HCT116 (cell line): ENCODE measurements around the gene TSPAN5. TPM values are rescaled to one million over a fixed set of nuclear protein-coding genes. Genes with fewer than 3 reads are reported as not detected.

Source experiments
- ATAC-seq: fragments of 200-7000 bp; cut with Tn5 transposase; 2 replicates; pipeline ENCODE4 v1.9.1; 2020; ENCODE audit warnings: mild to moderate bottlenecking, moderate library complexity
- BruUV-seq: library from RNA; stranded (reverse); fragments of 400-500 nt; replicated peaks from 2 replicates; lab custom pipeline; 2021; lab: Mats Ljungman, UMichigan
- CTCF ChIA-PET: fragments of 300-600 bp; sonication (Branson Sonifier 250); formaldehyde crosslinking; loops from one replicate; lab custom pipeline; 2021; ENCODE audit warnings: antibody characterized with exemption; lab: Charles Lee
- POLR2A ChIA-PET: fragments of 300-600, 350-600 bp; sonication (Branson Sonifier 250); formaldehyde crosslinking; loops from one replicate; lab custom pipeline; 2021; ENCODE audit warnings: antibody characterized with exemption; lab: Charles Lee
- RAD21 ChIA-PET, 2 experiments: fragments of 300-600 bp; sonication (Branson Sonifier 250); formaldehyde crosslinking; loops; one replicate each; lab custom pipeline; 2023; ENCODE audit warnings: low total read pairs in 2 of 2; ENCODE audit not compliant: uncharacterized antibody in 2 of 2, unreplicated experiment in 2 of 2, low non-redundant PET in 1 of 2; lab: Charles Lee
- DNase-seq: peaks from one replicate; pipeline ENCODE4 v3.0.0-alpha.2; 2010; ENCODE audit warnings: low read depth, low spot score
- H2AFZ ChIP-seq: fragments of 200-600 bp; shearing (Covaris generic), sonication (generic); 2 replicates; pipeline ENCODE4 v1.6.1; 2017; ENCODE audit warnings: low read depth, mixed run types, mixed read lengths, antibody characterized with exemption, low read length; ENCODE audit not compliant: poor library complexity, severe bottlenecking
- H3K27ac ChIP-seq: 2 replicates; pipeline ENCODE4 v1.5.1; 2012; ENCODE audit warnings: low read depth, low read length
- H3K27me3 ChIP-seq: fragments of 200-600 bp; sonication (generic); 2 replicates; pipeline ENCODE4 v1.6.1; 2016; ENCODE audit warnings: mixed run types, low read length, mixed read lengths; ENCODE audit not compliant: insufficient read depth
- H3K36me3 ChIP-seq, 2 experiments: fragments of 200-500 bp in 1 of 2; fragments of 200-600 bp in 1 of 2; sonication (Bioruptor generic) in 1 of 2; sonication (generic) in 1 of 2; 2 replicates each; pipeline versions ENCODE4 v1.5.1 to v1.6.1; 2014 to 2016; ENCODE audit warnings: low read length in 2 of 2, inconsistent platforms in 1 of 2, mixed read lengths in 1 of 2, mixed run types in 1 of 2; ENCODE audit not compliant: insufficient read depth in 2 of 2, control insufficient read depth in 1 of 2
- H3K4me1 ChIP-seq, 2 experiments: fragments of 200-600 bp in 1 of 2; sonication (generic) in 1 of 2; 2 replicates each; pipeline versions ENCODE4 v1.5.1 to v1.6.1; 2012 to 2017; ENCODE audit warnings: low read length in 2 of 2, inconsistent platforms in 1 of 2, mild to moderate bottlenecking in 1 of 2, mixed read lengths in 1 of 2, mixed run types in 1 of 2, moderate library complexity in 1 of 2; ENCODE audit not compliant: insufficient read depth in 2 of 2, control insufficient read depth in 1 of 2
- H3K4me2 ChIP-seq: fragments of 200-600 bp; sonication (generic); 2 replicates; pipeline ENCODE4 v1.6.1; 2017; ENCODE audit warnings: mixed run types, low read length, mixed read lengths
- H3K4me3 ChIP-seq, 2 experiments: fragments of 200-600 bp in 1 of 2; sonication (generic) in 1 of 2; replicated peaks in 1 of 2; 2 replicates each; pipeline ENCODE4 v1.5.1; 2011 to 2016; ENCODE audit warnings: low read length in 2 of 2, control low read depth in 1 of 2, low read depth in 1 of 2, mild to moderate bottlenecking in 1 of 2, mixed read lengths in 1 of 2, mixed run types in 1 of 2
- H3K79me2 ChIP-seq: fragments of 200-600 bp; sonication (generic); 2 replicates; pipeline ENCODE4 v1.6.1; 2017; ENCODE audit warnings: mild to moderate bottlenecking, mixed run types, low read length, moderate library complexity, mixed read lengths; ENCODE audit not compliant: insufficient read depth
- H3K9ac ChIP-seq: fragments of 200-600 bp; sonication (generic); 2 replicates; pipeline ENCODE4 v1.6.1; 2016; ENCODE audit warnings: low read length, mixed read lengths
- H3K9me2 ChIP-seq: fragments of 200-600 bp; sonication (generic), shearing (Covaris generic); 2 replicates; pipeline ENCODE4 v1.6.1; 2017; ENCODE audit warnings: mixed run types, mild to moderate bottlenecking, moderate library complexity; ENCODE audit not compliant: insufficient read depth
- H3K9me3 ChIP-seq, 2 experiments: fragments of 200-500 bp in 1 of 2; fragments of 200-600 bp in 1 of 2; sonication (Bioruptor generic) in 1 of 2; sonication (generic) in 1 of 2; 2 replicates each; pipeline ENCODE4 v1.6.1; 2014 to 2017; ENCODE audit warnings: low read length in 2 of 2, mixed read lengths in 2 of 2, inconsistent platforms in 1 of 2, low read depth in 1 of 2, mild to moderate bottlenecking in 1 of 2, mixed run types in 1 of 2, moderate library complexity in 1 of 2; ENCODE audit not compliant: control insufficient read depth in 1 of 2, insufficient read depth in 1 of 2
- H4K20me1 ChIP-seq: fragments of 200-600 bp; sonication (generic), shearing (Covaris generic); 2 replicates; pipeline ENCODE4 v1.6.1; 2017; ENCODE audit warnings: mixed run types, mild to moderate bottlenecking, moderate library complexity; ENCODE audit not compliant: insufficient read depth
- ATF3 ChIP-seq: IDR thresholded peaks from 2 replicates; pipeline ENCODE4 v1.6.1; 2012
- CBX3 ChIP-seq: IDR thresholded peaks from 2 replicates; pipeline ENCODE4 v1.6.1; 2012; ENCODE audit warnings: low read depth
- CEBPB ChIP-seq: IDR thresholded peaks from 2 replicates; pipeline ENCODE4 v1.6.1; 2012; ENCODE audit warnings: low read depth
- CTCF ChIP-seq, 3 experiments: fragments of 200-600 bp in 1 of 3; sonication (generic) in 1 of 3; IDR thresholded peaks in 2 of 3; conservative IDR thresholded peaks in 1 of 3; 2 replicates each; pipeline ENCODE4 v1.5.1; 2012 to 2017; ENCODE audit warnings: low read depth in 2 of 3, low read length in 2 of 3, antibody characterized with exemption in 1 of 3, borderline replicate concordance in 1 of 3, control low read depth in 1 of 3, mild to moderate bottlenecking in 1 of 3, mixed read lengths in 1 of 3, mixed run types in 1 of 3, moderate library complexity in 1 of 3; ENCODE audit not compliant: insufficient read depth in 1 of 3
- ELF1 ChIP-seq: IDR thresholded peaks from 2 replicates; pipeline ENCODE4 v1.6.1; 2012; ENCODE audit warnings: low read depth, borderline replicate concordance
- EZH2 ChIP-seq: fragments of 200-600 bp; sonication (generic); IDR thresholded peaks from 2 replicates; pipeline ENCODE4 v1.6.1; 2017; ENCODE audit warnings: antibody characterized with exemption, mixed run types
- EZH2phosphoT487 ChIP-seq: fragments of 200-600 bp; IDR thresholded peaks from 2 replicates; pipeline ENCODE4 v1.6.1; 2018; ENCODE audit warnings: antibody characterized with exemption, borderline replicate concordance
- JUND ChIP-seq: IDR thresholded peaks from 2 replicates; pipeline ENCODE4 v1.6.1; 2012
- MAX ChIP-seq: IDR thresholded peaks from 2 replicates; pipeline ENCODE4 v1.6.1; 2012
- POLR2AphosphoS5 ChIP-seq: IDR thresholded peaks from 2 replicates; pipeline ENCODE4 v1.6.1; 2011; ENCODE audit warnings: mild to moderate bottlenecking, low read depth, low read length, moderate library complexity
- REST ChIP-seq: IDR thresholded peaks from 2 replicates; pipeline ENCODE4 v1.6.1; 2012; ENCODE audit warnings: low read depth
- SIN3A ChIP-seq: IDR thresholded peaks from 2 replicates; pipeline ENCODE4 v1.6.1; 2012; ENCODE audit warnings: low read depth
- SP1 ChIP-seq: IDR thresholded peaks from 2 replicates; pipeline ENCODE4 v1.6.1; 2012; ENCODE audit warnings: low read depth
- TCF7L2 ChIP-seq: IDR thresholded peaks from 2 replicates; pipeline ENCODE4 v1.7.0; 2011; ENCODE audit warnings: borderline replicate concordance, inconsistent platforms; ENCODE audit not compliant: insufficient read depth, insufficient read length; ENCODE audit errors: extremely low read depth
- YY1 ChIP-seq: IDR thresholded peaks from 2 replicates; pipeline ENCODE4 v1.6.1; 2011; ENCODE audit warnings: low read length, low read depth, moderate library complexity, mild to moderate bottlenecking; ENCODE audit not compliant: insufficient replicate concordance; ENCODE audit errors: extremely low read depth
- ZBTB33 ChIP-seq: IDR thresholded peaks from 2 replicates; pipeline ENCODE4 v1.6.1; 2011; ENCODE audit warnings: mild to moderate bottlenecking, low read length, moderate library complexity; ENCODE audit not compliant: insufficient replicate concordance; ENCODE audit errors: extremely low read depth
- ZNF274 ChIP-seq: fragments of 200-500 bp; sonication (Bioruptor generic); IDR thresholded peaks from 2 replicates; pipeline ENCODE4 v1.6.1; 2014; ENCODE audit warnings: mild to moderate bottlenecking, low read depth, low read length, inconsistent platforms
- intact Hi-C: fragments of 100-400 bp; cut with micrococcal nuclease; formaldehyde crosslinking; loops from 2 replicates; pipeline ENCODE4 v1.10.0; 2022
- total RNA-seq: library from RNA; stranded (reverse); gene quantifications from one replicate; pipeline ENCODE4 v1.2.1, GENCODE V29; 2021; ENCODE audit not compliant: unreplicated experiment

The TSPAN5 gene
- total RNA-seq, 1 experiment from 2014 or later = 56.8 TPM

GRCh38 chr4:98700656-98701055 lies 42.2 kb upstream of the TSPAN5 start:
- no peaks in the 10 kb centered on the region for H3K36me3 ChIP-seq
- no peaks in the 10 kb centered on the region for H3K79me2 ChIP-seq
- H3K4me3 ChIP-seq = no peak overlapping the region
- POLR2A ChIA-PET = interaction anchor here (1.0 kb wide), 1 partner anchor 13 kb away, joined by 3 read pairs; no protein-coding TSS in a partner anchor
- intact Hi-C loops = no loop called here
- no peak overlapping the region for H3K4me2 ChIP-seq
- DNase-seq = no peak
- no peak overlapping the region for H2AFZ ChIP-seq
- H3K27me3 ChIP-seq = no peaks in the 10 kb centered on the region
- RAD21 ChIA-PET = no interaction called here
- H4K20me1 ChIP-seq = no peaks in the 10 kb centered on the region
- peaks cover 0 to 4% of the 10 kb centered on the region in 2 experiments; a peak in 2 of 4 replicates for H3K9me3 ChIP-seq
- ATAC-seq = no peak
- CTCF ChIA-PET = no interaction called here
- BruUV-seq = no TSS peak
- TF ChIP-seq ATF3 (no peak), ZNF274 (no peak), CBX3 (no peak), ELF1 (no peak), SP1 (no peak), JUND (no peak), SIN3A (no peak), ZBTB33 (no peak), REST (no peak), POLR2AphosphoS5 (no peak), MAX (no peak), EZH2phosphoT487 (no peak), TCF7L2 (no peak), CTCF (IDR thresholded peaks at IDR 0.05 in 2 of 3, conservative IDR thresholded peaks at IDR 0.05 in 1 of 3; ENCODE audit: borderline replicate concordance in 1 of 3, insufficient read depth in 1 of 3, low read depth in 2 of 3, low read length in 2 of 3) (no peak), EZH2 (no peak), YY1 (no peak), CEBPB (no peak)
- no peak overlapping the region for H3K27ac ChIP-seq
- no peaks in the 10 kb centered on the region for H3K4me1 ChIP-seq
- no peak overlapping the region for H3K9ac ChIP-seq
- no peaks in the 10 kb centered on the region for H3K9me2 ChIP-seq
